ENCODE data around the gene TMEM200B. TPM values are rescaled to one million over a fixed set of nuclear protein-coding genes. Genes with fewer than 3 reads are reported as not detected.
A peak's percentile ranks its signal among the peaks of the same experiment; 100 is the strongest.

TMEM200B gene
- total and polyA plus RNA-seq, 2 donors (not counting 1 experiment from before 2014, with no cell fraction given) = 17.7 to 20.8 TPM

GRCh38 chr1:29142714-29143113 is 19.0 kb upstream of the TMEM200B start:
- DNase-seq (ENCODE audit: low read depth in 2 of 2) = no peak
- no peaks in the 10 kb centered on the region for H4K20me1 ChIP-seq (ENCODE audit: control insufficient read depth, extremely low read depth, insufficient read depth, low read length)
- H3K27ac ChIP-seq (ENCODE audit: insufficient read depth, low read length) = no peak overlapping the region
- H3K36me3 ChIP-seq (ENCODE audit: control insufficient read depth, insufficient read depth, low read length) = no peaks in the 10 kb centered on the region
- no peak overlapping the region for H3K4me2 ChIP-seq (ENCODE audit: extremely low read depth, insufficient read depth, low read length)
- TF ChIP-seq, protein P1, sequence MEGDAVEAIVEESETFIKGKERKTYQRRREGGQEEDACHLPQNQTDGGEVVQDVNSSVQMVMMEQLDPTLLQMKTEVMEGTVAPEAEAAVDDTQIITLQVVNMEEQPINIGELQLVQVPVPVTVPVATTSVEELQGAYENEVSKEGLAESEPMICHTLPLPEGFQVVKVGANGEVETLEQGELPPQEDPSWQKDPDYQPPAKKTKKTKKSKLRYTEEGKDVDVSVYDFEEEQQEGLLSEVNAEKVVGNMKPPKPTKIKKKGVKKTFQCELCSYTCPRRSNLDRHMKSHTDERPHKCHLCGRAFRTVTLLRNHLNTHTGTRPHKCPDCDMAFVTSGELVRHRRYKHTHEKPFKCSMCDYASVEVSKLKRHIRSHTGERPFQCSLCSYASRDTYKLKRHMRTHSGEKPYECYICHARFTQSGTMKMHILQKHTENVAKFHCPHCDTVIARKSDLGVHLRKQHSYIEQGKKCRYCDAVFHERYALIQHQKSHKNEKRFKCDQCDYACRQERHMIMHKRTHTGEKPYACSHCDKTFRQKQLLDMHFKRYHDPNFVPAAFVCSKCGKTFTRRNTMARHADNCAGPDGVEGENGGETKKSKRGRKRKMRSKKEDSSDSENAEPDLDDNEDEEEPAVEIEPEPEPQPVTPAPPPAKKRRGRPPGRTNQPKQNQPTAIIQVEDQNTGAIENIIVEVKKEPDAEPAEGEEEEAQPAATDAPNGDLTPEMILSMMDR (conservative IDR thresholded peaks at IDR 0.05 in 1 of 2, IDR thresholded peaks at IDR 0.05 in 1 of 2; ENCODE audit: low read depth in 1 of 2, low read length in 2 of 2) = no peak
- no peak for TF ChIP-seq EZH2 (IDR thresholded peaks at IDR 0.05; ENCODE audit: low read length, missing control alignments)
- no peak overlapping the region for H3K4me3 ChIP-seq (replicated peaks in 1 of 4; ENCODE audit: control extremely low read depth in 1 of 4, insufficient read depth in 1 of 4, low read depth in 3 of 4, low read length in 4 of 4)
- no peak overlapping the region for H3K9ac ChIP-seq (ENCODE audit: insufficient read depth, low read length)
- no peaks in the 10 kb centered on the region for H3K27me3 ChIP-seq (ENCODE audit: control insufficient read depth, insufficient read depth, low read length)
- no peaks in the 10 kb centered on the region for H3K9me3 ChIP-seq (ENCODE audit: control insufficient read depth, insufficient read depth, low read depth, low read length)
- no peak overlapping the region for H2AFZ ChIP-seq (ENCODE audit: low read length)
- H3K79me2 ChIP-seq (ENCODE audit: control insufficient read depth, insufficient read depth, low read length) = no peaks in the 10 kb centered on the region
- peaks cover 15% of the 10 kb centered on the region for H3K4me1 ChIP-seq (ENCODE audit: control insufficient read depth, extremely low read depth, insufficient read depth, low read length)

DNA sequence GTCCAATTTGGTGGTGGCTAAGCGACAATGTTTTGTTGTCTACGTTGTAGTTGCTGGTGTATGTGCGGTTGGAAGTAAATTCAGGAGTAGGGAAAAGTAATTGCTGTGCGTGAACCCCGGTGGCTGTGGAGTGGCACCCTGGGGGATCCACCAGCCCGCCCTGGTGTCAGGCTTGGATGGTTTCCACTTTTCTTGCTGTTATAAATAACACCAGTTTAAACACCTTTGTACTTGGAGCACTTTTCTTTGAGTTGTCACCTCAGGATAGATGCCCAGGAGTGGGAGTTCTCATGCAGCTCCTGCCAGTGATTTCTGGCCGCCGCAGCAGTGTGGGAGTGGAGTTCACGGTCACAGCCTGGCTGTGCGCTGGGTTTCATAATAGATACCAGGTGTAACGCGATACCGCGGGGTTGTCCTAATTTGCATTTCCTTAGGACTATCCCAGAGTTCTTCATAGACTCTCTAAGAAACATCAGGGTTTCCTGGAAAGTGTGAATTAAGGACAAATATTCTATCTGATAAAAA is 12.8 kb upstream of the TMEM200B start:
- Histone ChIP-seq H3K79me2 (ENCODE audit: control insufficient read depth, insufficient read depth, low read length) (no peaks in the 10 kb centered on the region), H4K20me1 (ENCODE audit: control insufficient read depth, extremely low read depth, insufficient read depth, low read length) (no peaks in the 10 kb centered on the region), H3K36me3 (ENCODE audit: control insufficient read depth, insufficient read depth, low read length) (no peaks in the 10 kb centered on the region), H2AFZ (ENCODE audit: low read length) (no peak overlapping the region), H3K4me1 (ENCODE audit: control insufficient read depth, extremely low read depth, insufficient read depth, low read length) (no peaks in the 10 kb centered on the region), H3K4me3 (replicated peaks in 1 of 4; ENCODE audit: control extremely low read depth in 1 of 4, insufficient read depth in 1 of 4, low read depth in 3 of 4, low read length in 4 of 4) (no peak overlapping the region), H3K9ac (ENCODE audit: insufficient read depth, low read length) (no peak overlapping the region), H3K27me3 (ENCODE audit: control insufficient read depth, insufficient read depth, low read length) (no peaks in the 10 kb centered on the region), H3K4me2 (ENCODE audit: extremely low read depth, insufficient read depth, low read length) (no peak overlapping the region), H3K27ac (ENCODE audit: insufficient read depth, low read length) (no peak overlapping the region), H3K9me3 (ENCODE audit: control insufficient read depth, insufficient read depth, low read depth, low read length) (no peaks in the 10 kb centered on the region)
- no peak for TF ChIP-seq EZH2 (IDR thresholded peaks at IDR 0.05; ENCODE audit: low read length, missing control alignments)
- TF ChIP-seq, protein P1 (conservative IDR thresholded peaks at IDR 0.05 in 1 of 2, IDR thresholded peaks at IDR 0.05 in 1 of 2; ENCODE audit: low read depth in 1 of 2, low read length in 2 of 2) = no peak
- DNase-seq (ENCODE audit: low read depth in 2 of 2) = peak in 1 of 2 donors; percentile 71

DNA sequence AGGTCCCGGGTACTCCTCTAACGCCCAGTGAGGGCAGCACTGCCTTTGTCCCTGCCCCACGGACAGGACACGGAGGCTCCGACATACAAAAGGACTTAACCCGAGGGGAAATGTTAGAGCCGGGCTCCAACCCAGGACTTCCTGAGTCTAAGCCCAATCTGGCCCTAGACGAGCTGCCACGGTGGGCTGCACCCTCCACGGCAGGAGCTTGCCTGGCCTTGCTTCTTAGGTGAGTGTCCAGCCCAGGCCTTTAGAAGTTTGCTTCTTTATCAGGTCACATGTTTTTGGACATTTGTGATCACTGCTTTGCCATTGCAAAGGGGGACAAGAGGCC is 11.0 kb upstream of the TMEM200B start:
- H3K27ac ChIP-seq (ENCODE audit: insufficient read depth, low read length) = no peak overlapping the region
- H3K79me2 ChIP-seq (ENCODE audit: control insufficient read depth, insufficient read depth, low read length) = no peaks in the 10 kb centered on the region
- no peak for DNase-seq (ENCODE audit: low read depth in 2 of 2)
- H3K36me3 ChIP-seq (ENCODE audit: control insufficient read depth, insufficient read depth, low read length) = no peaks in the 10 kb centered on the region
- no peaks in the 10 kb centered on the region for H3K4me1 ChIP-seq (ENCODE audit: control insufficient read depth, extremely low read depth, insufficient read depth, low read length)
- H2AFZ ChIP-seq (ENCODE audit: low read length) = no peak overlapping the region
- H3K4me2 ChIP-seq (ENCODE audit: extremely low read depth, insufficient read depth, low read length) = no peak overlapping the region
- no peaks in the 10 kb centered on the region for H4K20me1 ChIP-seq (ENCODE audit: control insufficient read depth, extremely low read depth, insufficient read depth, low read length)
- H3K9ac ChIP-seq (ENCODE audit: insufficient read depth, low read length) = no peak overlapping the region
- no peak overlapping the region for H3K4me3 ChIP-seq (replicated peaks in 1 of 4; ENCODE audit: control extremely low read depth in 1 of 4, insufficient read depth in 1 of 4, low read depth in 3 of 4, low read length in 4 of 4)
- H3K9me3 ChIP-seq (ENCODE audit: control insufficient read depth, insufficient read depth, low read depth, low read length) = no peaks in the 10 kb centered on the region
- H3K27me3 ChIP-seq (ENCODE audit: control insufficient read depth, insufficient read depth, low read length) = no peaks in the 10 kb centered on the region
- TF ChIP-seq, protein P1 (conservative IDR thresholded peaks at IDR 0.05 in 1 of 2, IDR thresholded peaks at IDR 0.05 in 1 of 2; ENCODE audit: low read depth in 1 of 2, low read length in 2 of 2) = no peak
- TF ChIP-seq EZH2 (IDR thresholded peaks at IDR 0.05; ENCODE audit: low read length, missing control alignments) = no peak

Measured in fibroblast of lung (primary cell).